SK-N-SH (cell line): ENCODE results near the gene MAP3K3. TPM values are rescaled to one million over a fixed set of nuclear protein-coding genes. Genes with fewer than 3 reads are reported as not detected.

Experiments
- CTCF ChIA-PET: fragments of 300-600, 350-600 bp; formaldehyde crosslinking; extraction: SDS; loops from one replicate; lab custom pipeline; 2021; lab: Yijun Ruan, JAX
- POLR2A ChIA-PET: fragments of 350-600 bp; sonication (Branson Sonifier 250); formaldehyde crosslinking; extraction: SDS; loops from one replicate; lab custom pipeline; 2020; ENCODE audit warnings: antibody characterized with exemption, inconsistent platforms; lab: Yijun Ruan, JAX
- DNase-seq: peaks from one replicate; pipeline ENCODE4 v3.0.0; 2012
- H2AFZ ChIP-seq: fragments of 200-600 bp; sonication (generic); 2 replicates; pipeline ENCODE4 v1.8.1; 2016; ENCODE audit warnings: antibody characterized with exemption, mild to moderate bottlenecking, low read depth
- H3F3A ChIP-seq: fragments of 200-600 bp; sonication (generic); replicated peaks from 2 replicates; pipeline ENCODE3; 2016; ENCODE audit warnings: antibody characterized with exemption, mild to moderate bottlenecking; ENCODE audit not compliant: insufficient read depth
- H3K27ac ChIP-seq, 2 experiments: fragments of 200-500 bp in 1 of 2; fragments of 200-600 bp in 1 of 2; sonication (Bioruptor generic) in 1 of 2; sonication (generic), shearing (Covaris generic) in 1 of 2; 2 replicates each; pipeline versions ENCODE4 v1.5.1 to v1.6.1; 2014 to 2016; ENCODE audit warnings: low read depth in 2 of 2, inconsistent platforms in 1 of 2, low read length in 1 of 2, mild to moderate bottlenecking in 1 of 2, mixed read lengths in 1 of 2
- H3K27me3 ChIP-seq: fragments of 200-600 bp; sonication (generic), shearing (Covaris generic); 2 replicates; pipeline ENCODE4 v1.6.1; 2016; ENCODE audit warnings: mixed run types; ENCODE audit not compliant: insufficient read depth
- H3K36me3 ChIP-seq, 2 experiments: fragments of 200-500 bp in 1 of 2; fragments of 200-600 bp in 1 of 2; sonication (Bioruptor generic) in 1 of 2; sonication (generic) in 1 of 2; replicated peaks in 1 of 2; 2 replicates each; pipeline versions ENCODE3 to v1.5.1; 2014 to 2016; ENCODE audit warnings: low read length in 1 of 2, mild to moderate bottlenecking in 1 of 2; ENCODE audit not compliant: insufficient read depth in 2 of 2, control insufficient read depth in 1 of 2
- H3K4me1 ChIP-seq, 2 experiments: fragments of 200-500 bp in 1 of 2; fragments of 200-600 bp in 1 of 2; sonication (Bioruptor generic) in 1 of 2; sonication (generic), shearing (Covaris generic) in 1 of 2; 2 replicates each; pipeline versions ENCODE4 v1.5.1 to v1.6.1; 2014 to 2016; ENCODE audit warnings: low read depth in 1 of 2, low read length in 1 of 2, mixed run types in 1 of 2; ENCODE audit not compliant: insufficient read depth in 2 of 2, control insufficient read depth in 1 of 2
- H3K4me2 ChIP-seq: fragments of 200-600 bp; sonication (generic), shearing (Covaris generic); 2 replicates; pipeline ENCODE4 v1.6.1; 2017; ENCODE audit warnings: mixed run types
- H3K4me3 ChIP-seq, 2 experiments: fragments of 200-500 bp in 1 of 2; fragments of 200-600 bp in 1 of 2; sonication (Bioruptor generic) in 1 of 2; sonication (generic), shearing (Covaris generic) in 1 of 2; 2 replicates each; pipeline versions ENCODE4 v1.5.1 to v1.8.1; 2014 to 2016; ENCODE audit warnings: low read depth in 2 of 2, inconsistent platforms in 1 of 2, low read length in 1 of 2, mild to moderate bottlenecking in 1 of 2, mixed read lengths in 1 of 2, moderate library complexity in 1 of 2
- H3K79me2 ChIP-seq: fragments of 200-600 bp; sonication (generic); 2 replicates; pipeline ENCODE4 v1.8.1; 2017; ENCODE audit warnings: mild to moderate bottlenecking; ENCODE audit not compliant: insufficient read depth
- H3K9ac ChIP-seq: fragments of 200-600 bp; sonication (generic); 2 replicates; pipeline ENCODE4 v1.6.1; 2017; ENCODE audit warnings: mixed run types
- H3K9me2 ChIP-seq: fragments of 200-600 bp; sonication (generic); 2 replicates; pipeline ENCODE4 v1.6.1; 2017; ENCODE audit warnings: mixed run types
- H3K9me3 ChIP-seq: fragments of 200-600 bp; sonication (generic); 2 replicates; pipeline ENCODE4 v1.6.1; 2017; ENCODE audit warnings: mixed run types, mild to moderate bottlenecking, moderate library complexity
- H4K20me1 ChIP-seq: fragments of 200-600 bp; sonication (generic); 2 replicates; pipeline ENCODE4 v1.6.1; 2017; ENCODE audit warnings: mild to moderate bottlenecking, mixed run types; ENCODE audit not compliant: insufficient read depth
- ELF1 ChIP-seq: IDR thresholded peaks from 2 replicates; pipeline ENCODE4 v1.4.0; 2012
- EP300 ChIP-seq, 2 experiments: IDR thresholded peaks; 2 replicates each; pipeline versions ENCODE4 v1.4.0 to v1.6.1; 2012; ENCODE audit warnings: borderline replicate concordance in 1 of 2, low read depth in 1 of 2, low read length in 1 of 2
- EZH2phosphoT487 ChIP-seq: fragments of 200-600 bp; sonication (generic); IDR thresholded peaks from 2 replicates; pipeline ENCODE4 v1.6.1; 2017; ENCODE audit warnings: low read depth, mixed run types, mild to moderate bottlenecking, antibody characterized with exemption, moderate library complexity, borderline replicate concordance
- FOSL2 ChIP-seq: IDR thresholded peaks from 2 replicates; pipeline ENCODE4 v1.4.0; 2012; ENCODE audit warnings: low read depth, mild to moderate bottlenecking, moderate library complexity, borderline replicate concordance
- GABPA ChIP-seq: IDR thresholded peaks from 2 replicates; pipeline ENCODE4 v1.4.0; 2012; ENCODE audit warnings: low read depth, mild to moderate bottlenecking
- GATA2 ChIP-seq: sonication (generic); formaldehyde crosslinking; IDR thresholded peaks from 2 replicates; pipeline ENCODE4 v1.5.0; 2020; ENCODE audit warnings: mild to moderate bottlenecking, missing genetic modification reagents
- MEF2A ChIP-seq: IDR thresholded peaks from 2 replicates; pipeline ENCODE4 v1.4.0; 2012; ENCODE audit warnings: low read depth, borderline replicate concordance
- MXI1 ChIP-seq: IDR thresholded peaks from 2 replicates; pipeline ENCODE4 v1.6.1; 2012; ENCODE audit warnings: mild to moderate bottlenecking, low read depth, low read length, improper control_type of control experiment
- NFIC ChIP-seq: IDR thresholded peaks from 2 replicates; pipeline ENCODE4 v1.4.0; 2012; ENCODE audit warnings: borderline replicate concordance
- PBX3 ChIP-seq: IDR thresholded peaks from 2 replicates; pipeline ENCODE4; 2012
- RAD21 ChIP-seq: IDR thresholded peaks from 2 replicates; pipeline ENCODE4 v1.6.1; 2012; ENCODE audit warnings: mild to moderate bottlenecking, low read length
- RFX5 ChIP-seq: IDR thresholded peaks from 2 replicates; pipeline ENCODE4 v1.6.1; 2012; ENCODE audit warnings: mild to moderate bottlenecking, improper control_type of control experiment, low read length
- USF2 ChIP-seq: fragments of 150-350 bp; IDR thresholded peaks from 2 replicates; pipeline ENCODE4 v1.6.1; 2017; ENCODE audit warnings: antibody characterized with exemption, low read length, low read depth, borderline replicate concordance
- WGBS: methylation state at CpG from one replicate; pipeline ENCODE4 v1.1.6; 2017; ENCODE audit warnings: low lambda C conversion rate; 5-methylcytosine and 5-hydroxymethylcytosine counted together
- polyA plus RNA-seq, 3 experiments: library from polyadenylated mRNA; depleted of rRNA; stranded (reverse); fragments of >200 nt; gene quantifications; 2 replicates each; pipeline ENCODE4 v1.2.3, GENCODE V29; 2012
- TF ChIP-seq, protein P1 (sequence below): IDR thresholded peaks from 2 replicates; pipeline ENCODE4 v1.4.0; 2012; ENCODE audit warnings: low read depth
- TF ChIP-seq, protein P2 (sequence below): IDR thresholded peaks from 2 replicates; pipeline ENCODE4 v1.6.1; 2012; ENCODE audit warnings: mild to moderate bottlenecking, low read depth, low read length, moderate library complexity

The MAP3K3 gene
- polyA plus RNA-seq, 1 of the 3 experiments (the other 2 are of a cell fraction): 25.3 TPM

GRCh38 chr17:63578027-63578768, 44.0 kb upstream of the MAP3K3 start:
- WGBS: 90% methylated on average over 7 of the region's 7 CpGs
- no peak for TF ChIP-seq NFIC
- no peak for TF ChIP-seq FOSL2
- no peak for TF ChIP-seq RAD21
- no peak for TF ChIP-seq EP300 (IDR thresholded peaks at IDR 0.05; ENCODE audit: borderline replicate concordance in 1 of 2, low read depth in 1 of 2, low read length in 1 of 2)
- no peak for TF ChIP-seq USF2
- TF ChIP-seq GATA2 (CRISPR knock-in tag): no peak
- TF ChIP-seq EZH2phosphoT487: no peak
- no peak for TF ChIP-seq GABPA
- TF ChIP-seq MXI1: no peak
- no peak for TF ChIP-seq MEF2A
- TF ChIP-seq, protein P1, sequence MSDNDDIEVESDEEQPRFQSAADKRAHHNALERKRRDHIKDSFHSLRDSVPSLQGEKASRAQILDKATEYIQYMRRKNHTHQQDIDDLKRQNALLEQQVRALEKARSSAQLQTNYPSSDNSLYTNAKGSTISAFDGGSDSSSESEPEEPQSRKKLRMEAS: no peak
- TF ChIP-seq RFX5: no peak
- no peak for TF ChIP-seq ELF1
- H4K20me1 ChIP-seq: peaks cover 62% of the 10 kb centered on the region
- H2AFZ ChIP-seq: no peak overlapping the region
- H3K27ac ChIP-seq: no peak overlapping the region
- no peak overlapping the region for H3K4me2 ChIP-seq
- H3K4me3 ChIP-seq: no peak overlapping the region
- no peaks in the 10 kb centered on the region for H3K27me3 ChIP-seq
- CTCF ChIA-PET: interaction anchor here (1.2 to 7.3 kb wide), 5 partner anchors 9 to 153 kb away, joined by 3 to 41 read pairs (median 4); no protein-coding TSS in a partner anchor
- H3K9me3 ChIP-seq: no peaks in the 10 kb centered on the region
- H3K9me2 ChIP-seq: no peaks in the 10 kb centered on the region
- POLR2A ChIA-PET: interaction anchor here (1.1 kb wide), 2 partner anchors 44 to 147 kb away, joined by 3 to 4 read pairs; partner anchors contain the start of gene MAP3K3
- DNase-seq: no peak
- no peak overlapping the region for H3K9ac ChIP-seq
- no peaks in the 10 kb centered on the region for H3F3A ChIP-seq
- peaks cover 34 to 41% of the 10 kb centered on the region in 2 experiments for H3K36me3 ChIP-seq
- no peaks in the 10 kb centered on the region; a peak in 1 of 4 replicates for H3K4me1 ChIP-seq
- peaks cover 87% of the 10 kb centered on the region for H3K79me2 ChIP-seq

DNA sequence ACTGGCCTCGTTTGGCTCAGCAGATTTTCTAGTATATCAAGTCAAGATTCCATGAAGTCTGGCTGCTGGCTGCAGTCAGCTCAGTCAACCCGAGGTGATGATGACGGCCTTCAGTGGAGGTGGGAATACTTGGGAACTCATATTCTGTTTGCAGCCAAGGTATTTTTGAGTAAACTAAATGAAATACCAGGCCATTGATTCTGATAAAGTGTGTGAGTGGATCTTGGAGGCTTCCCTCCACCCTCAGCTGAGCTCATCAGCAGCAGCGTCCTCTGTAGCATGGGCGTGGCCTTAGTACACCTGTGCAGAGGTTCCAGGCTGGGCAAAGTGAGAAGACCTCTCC, 43.5 kb upstream of the MAP3K3 start:
- H3K79me2 ChIP-seq: peaks cover 82% of the 10 kb centered on the region
- ChIA-PET CTCF (interaction anchor here (1.2 to 7.3 kb wide), 6 partner anchors 10 to 154 kb away, joined by 3 to 41 read pairs (median 4); no protein-coding TSS in a partner anchor), POLR2A (interaction anchor here (1.1 kb wide), 2 partner anchors 43 to 147 kb away, joined by 3 to 4 read pairs; partner anchors contain the start of gene MAP3K3)
- H3K4me3 ChIP-seq: no peak overlapping the region
- H3K9ac ChIP-seq: no peak overlapping the region
- WGBS: 90% methylated on average over 5 of the region's 5 CpGs
- no peaks in the 10 kb centered on the region for H3F3A ChIP-seq
- DNase-seq: no peak
- H3K4me1 ChIP-seq: no peaks in the 10 kb centered on the region; a peak in 1 of 4 replicates
- no peaks in the 10 kb centered on the region for H3K9me2 ChIP-seq
- peaks cover 56% of the 10 kb centered on the region for H4K20me1 ChIP-seq
- TF ChIP-seq PBX3: no peak
- TF ChIP-seq, protein P2, sequence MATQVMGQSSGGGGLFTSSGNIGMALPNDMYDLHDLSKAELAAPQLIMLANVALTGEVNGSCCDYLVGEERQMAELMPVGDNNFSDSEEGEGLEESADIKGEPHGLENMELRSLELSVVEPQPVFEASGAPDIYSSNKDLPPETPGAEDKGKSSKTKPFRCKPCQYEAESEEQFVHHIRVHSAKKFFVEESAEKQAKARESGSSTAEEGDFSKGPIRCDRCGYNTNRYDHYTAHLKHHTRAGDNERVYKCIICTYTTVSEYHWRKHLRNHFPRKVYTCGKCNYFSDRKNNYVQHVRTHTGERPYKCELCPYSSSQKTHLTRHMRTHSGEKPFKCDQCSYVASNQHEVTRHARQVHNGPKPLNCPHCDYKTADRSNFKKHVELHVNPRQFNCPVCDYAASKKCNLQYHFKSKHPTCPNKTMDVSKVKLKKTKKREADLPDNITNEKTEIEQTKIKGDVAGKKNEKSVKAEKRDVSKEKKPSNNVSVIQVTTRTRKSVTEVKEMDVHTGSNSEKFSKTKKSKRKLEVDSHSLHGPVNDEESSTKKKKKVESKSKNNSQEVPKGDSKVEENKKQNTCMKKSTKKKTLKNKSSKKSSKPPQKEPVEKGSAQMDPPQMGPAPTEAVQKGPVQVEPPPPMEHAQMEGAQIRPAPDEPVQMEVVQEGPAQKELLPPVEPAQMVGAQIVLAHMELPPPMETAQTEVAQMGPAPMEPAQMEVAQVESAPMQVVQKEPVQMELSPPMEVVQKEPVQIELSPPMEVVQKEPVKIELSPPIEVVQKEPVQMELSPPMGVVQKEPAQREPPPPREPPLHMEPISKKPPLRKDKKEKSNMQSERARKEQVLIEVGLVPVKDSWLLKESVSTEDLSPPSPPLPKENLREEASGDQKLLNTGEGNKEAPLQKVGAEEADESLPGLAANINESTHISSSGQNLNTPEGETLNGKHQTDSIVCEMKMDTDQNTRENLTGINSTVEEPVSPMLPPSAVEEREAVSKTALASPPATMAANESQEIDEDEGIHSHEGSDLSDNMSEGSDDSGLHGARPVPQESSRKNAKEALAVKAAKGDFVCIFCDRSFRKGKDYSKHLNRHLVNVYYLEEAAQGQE: no peak
- no peaks in the 10 kb centered on the region for H3K9me3 ChIP-seq
- H3K4me2 ChIP-seq: no peak overlapping the region
- H3K36me3 ChIP-seq: peaks cover 38 to 46% of the 10 kb centered on the region in 2 experiments
- no peaks in the 10 kb centered on the region for H3K27me3 ChIP-seq
- no peak overlapping the region for H3K27ac ChIP-seq
- no peak overlapping the region for H2AFZ ChIP-seq
